Measurements from ENCODE around the gene EYA2. TPM values are rescaled to one million over a fixed set of nuclear protein-coding genes. Genes with fewer than 3 reads are reported as not detected.

The EYA2 gene
- total RNA-seq, 1 experiment from 2014 or later: 0.74 TPM

DNA sequence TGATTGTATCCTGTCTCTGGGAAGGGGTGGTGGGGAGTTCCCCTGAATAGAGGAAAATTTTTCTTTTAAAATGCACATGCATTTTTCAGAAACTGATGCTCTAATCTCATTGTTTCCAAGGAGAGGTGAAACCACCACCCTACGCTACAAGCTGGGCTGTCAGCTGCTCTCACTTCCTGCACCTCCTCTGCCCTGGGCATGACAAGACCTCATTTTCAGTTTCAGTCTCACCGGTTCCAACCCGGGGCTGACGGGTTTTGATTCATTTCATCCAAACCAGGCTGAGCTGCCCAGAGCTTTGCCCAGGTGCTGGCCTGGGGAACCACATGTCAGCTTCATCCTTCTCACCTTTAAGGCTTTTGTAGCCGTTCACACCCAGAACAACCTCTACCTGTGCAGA lies 99.7 kb downstream of the EYA2 start:
- WGBS (ENCODE audit: extremely low coverage, insufficient read length, low lambda C conversion rate): no CpG with 5 or more reads among the region's 5 CpGs
- H4K5ac ChIP-seq (ENCODE audit: insufficient read length, low read depth, low read length): no peak overlapping the region
- no peak overlapping the region for H2BK5ac ChIP-seq (ENCODE audit: insufficient read length, low read length)
- H3K23me2 ChIP-seq (ENCODE audit: insufficient read length, low read depth, low read length, poor library complexity, severe bottlenecking): no peaks in the 10 kb centered on the region
- no peak overlapping the region for H3K9ac ChIP-seq (ENCODE audit: extremely low read depth, insufficient read length, low read length)
- no peak overlapping the region for H2BK120ac ChIP-seq (ENCODE audit: low read depth, low read length, poor library complexity, severe bottlenecking)
- no peak overlapping the region for H3K27ac ChIP-seq (ENCODE audit: insufficient read length, low read depth, low read length)
- no peaks in the 10 kb centered on the region for H3K79me1 ChIP-seq (ENCODE audit: insufficient read depth, low read depth, low read length, poor library complexity, severe bottlenecking)
- H3K36me3 Mint-ChIP-seq (ENCODE audit: insufficient read depth in 1 of 3, low read depth in 3 of 3): peaks cover 0 to 7% (median 0%) of the 10 kb centered on the region in 3 experiments; a peak in 2 of 7 replicates
- DNase-seq: no peak
- H3K9me3 Mint-ChIP-seq: no peaks in the 10 kb centered on the region; a peak in 2 of 5 replicates
- no peak overlapping the region for H4K91ac ChIP-seq (ENCODE audit: insufficient read length, low read depth, low read length)
- H3K4me2 ChIP-seq (ENCODE audit: insufficient read depth, insufficient read length, low read length): no peak overlapping the region
- H3K4me1 ChIP-seq (ENCODE audit: insufficient read depth, low read length): peaks cover 6% of the 10 kb centered on the region; the same call in 1 of the 2 replicates
- H3K4ac ChIP-seq (ENCODE audit: low read depth, low read length): no peak overlapping the region
- H3K9me3 ChIP-seq (ENCODE audit: control insufficient read depth, low read depth, low read length): no peaks in the 10 kb centered on the region
- no peak overlapping the region for H3K18ac ChIP-seq (ENCODE audit: insufficient read length, low read depth, low read length)
- H3K27me3 Mint-ChIP-seq (ENCODE audit: low read depth): peaks cover 3% of the 10 kb centered on the region; the same call in 1 of the 2 replicates
- peaks cover 85 to 92% of the 10 kb centered on the region in 2 experiments for H3K4me1 Mint-ChIP-seq
- no peak overlapping the region for H4K8ac ChIP-seq (replicated peaks; ENCODE audit: insufficient read length, low read depth, low read length)
- TF ChIP-seq, protein P1, sequence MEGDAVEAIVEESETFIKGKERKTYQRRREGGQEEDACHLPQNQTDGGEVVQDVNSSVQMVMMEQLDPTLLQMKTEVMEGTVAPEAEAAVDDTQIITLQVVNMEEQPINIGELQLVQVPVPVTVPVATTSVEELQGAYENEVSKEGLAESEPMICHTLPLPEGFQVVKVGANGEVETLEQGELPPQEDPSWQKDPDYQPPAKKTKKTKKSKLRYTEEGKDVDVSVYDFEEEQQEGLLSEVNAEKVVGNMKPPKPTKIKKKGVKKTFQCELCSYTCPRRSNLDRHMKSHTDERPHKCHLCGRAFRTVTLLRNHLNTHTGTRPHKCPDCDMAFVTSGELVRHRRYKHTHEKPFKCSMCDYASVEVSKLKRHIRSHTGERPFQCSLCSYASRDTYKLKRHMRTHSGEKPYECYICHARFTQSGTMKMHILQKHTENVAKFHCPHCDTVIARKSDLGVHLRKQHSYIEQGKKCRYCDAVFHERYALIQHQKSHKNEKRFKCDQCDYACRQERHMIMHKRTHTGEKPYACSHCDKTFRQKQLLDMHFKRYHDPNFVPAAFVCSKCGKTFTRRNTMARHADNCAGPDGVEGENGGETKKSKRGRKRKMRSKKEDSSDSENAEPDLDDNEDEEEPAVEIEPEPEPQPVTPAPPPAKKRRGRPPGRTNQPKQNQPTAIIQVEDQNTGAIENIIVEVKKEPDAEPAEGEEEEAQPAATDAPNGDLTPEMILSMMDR (conservative IDR thresholded peaks at IDR 0.05): no peak
- H3T11ph ChIP-seq (ENCODE audit: low read length): no peak overlapping the region
- H2BK15ac ChIP-seq (ENCODE audit: low read depth, low read length): no peak overlapping the region
- no peak overlapping the region for H3K56ac ChIP-seq (ENCODE audit: insufficient read length, low read depth, low read length)
- no peak overlapping the region for H2AK5ac ChIP-seq (ENCODE audit: insufficient read length, low read length)
- no peaks in the 10 kb centered on the region for H3K27me3 ChIP-seq (ENCODE audit: insufficient read depth, low read length)
- no peak overlapping the region for H3K27ac Mint-ChIP-seq
- no peaks in the 10 kb centered on the region for H4K20me1 ChIP-seq (ENCODE audit: control insufficient read depth, insufficient read depth, insufficient read length)
- no peak overlapping the region for H2BK20ac ChIP-seq (ENCODE audit: low read depth, low read length, poor library complexity, severe bottlenecking)
- H2AFZ ChIP-seq (ENCODE audit: low read length): no peak overlapping the region
- no peak overlapping the region for H2BK12ac ChIP-seq (ENCODE audit: insufficient read length, low read depth, low read length)
- no peak overlapping the region for H3K14ac ChIP-seq (ENCODE audit: insufficient read depth, low read length)
- H3K4me3 Mint-ChIP-seq: no peak overlapping the region
- no peak overlapping the region for H3K23ac ChIP-seq (ENCODE audit: insufficient read length, low read depth, low read length)
- H3K79me2 ChIP-seq (ENCODE audit: insufficient read depth, low read length): no peaks in the 10 kb centered on the region
